Erythroblast (primary cell): ENCODE results near the gene REEP6.

ENCODE experiments used
- GATA1 ChIP-seq: IDR thresholded peaks from 2 replicates; pipeline ENCODE4 v1.6.1; 2011; ENCODE audit warnings: low read depth, mild to moderate bottlenecking, control low read depth, low read length, moderate library complexity
- POLR2A ChIP-seq: IDR thresholded peaks from 2 replicates; pipeline ENCODE4 v1.6.1; 2011; ENCODE audit warnings: mild to moderate bottlenecking, low read length

DNA sequence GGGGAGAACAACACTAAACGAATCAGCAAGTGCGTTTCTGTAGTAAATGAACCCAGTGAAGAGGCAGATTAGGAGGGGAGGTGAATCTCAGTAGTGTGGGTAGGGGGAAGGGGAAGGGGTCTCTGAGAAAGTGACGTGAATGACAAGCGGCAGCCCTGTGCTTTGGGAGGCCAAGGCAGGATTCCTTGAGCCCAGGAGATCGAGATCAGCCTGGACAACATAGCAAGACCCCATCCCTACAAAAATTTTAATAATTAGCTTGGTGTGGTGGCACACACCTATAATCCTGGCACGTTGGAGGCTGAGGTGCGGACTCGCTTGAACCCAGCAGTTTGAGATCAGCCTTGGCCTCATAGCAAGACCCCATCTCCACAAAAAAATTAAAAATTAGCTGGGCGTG lies 41.0 kb downstream of the REEP6 start:
- TF ChIP-seq POLR2A (no peak), GATA1 (no peak)
